PC-3 (cell line): ENCODE results near the gene RAB29. TPM values are rescaled to one million over a fixed set of nuclear protein-coding genes. Genes with fewer than 3 reads are reported as not detected.
A peak's percentile ranks its signal among the peaks of the same experiment; 100 is the strongest.
"Not testable (repeated sequence)": the region's sequence is repeated elsewhere in the genome, so short reads cannot be mapped to it uniquely, and the experiment has no call there.

Source experiments
- ATAC-seq: fragments of 200-7000 bp; cut with Tn5 transposase; 2 replicates; pipeline ENCODE4 v1.9.1; 2020; ENCODE audit warnings: mild to moderate bottlenecking, moderate library complexity
- Bru-seq: library from RNA; stranded (reverse); fragments of 400-500 nt; gene quantifications from one replicate; lab custom pipeline; 2021; lab: Mats Ljungman, UMichigan
- BruChase-seq, 2 experiments: library from RNA; stranded (reverse); fragments of 400-500 nt; gene quantifications; one replicate each; lab custom pipeline; 2021; lab: Mats Ljungman, UMichigan
- BruUV-seq: library from RNA; stranded (reverse); fragments of 400-500 nt; replicated peaks from 2 replicates; lab custom pipeline; 2021; lab: Mats Ljungman, UMichigan
- CTCF ChIA-PET: fragments of 300-600 bp; sonication (Branson Sonifier 250); formaldehyde crosslinking; loops from one replicate; lab custom pipeline; 2022; ENCODE audit warnings: antibody characterized with exemption; lab: Charles Lee
- POLR2A ChIA-PET: fragments of 300-600 bp; sonication (Branson Sonifier 250); formaldehyde crosslinking; loops from one replicate; lab custom pipeline; 2022; ENCODE audit warnings: antibody characterized with exemption; ENCODE audit not compliant: unreplicated experiment; lab: Charles Lee
- DNase-seq: peaks from one replicate; pipeline ENCODE4 v3.0.0-alpha.2; 2015
- H2AFZ ChIP-seq: fragments of 300-600 bp; sonication (generic); 2 replicates; pipeline ENCODE4 v1.6.0; 2016; ENCODE audit warnings: antibody characterized with exemption, low read length
- H3F3A ChIP-seq: fragments of 300-600 bp; sonication (generic); one replicate; pipeline ENCODE4 v1.6.0; 2017; ENCODE audit warnings: antibody characterized with exemption, low read length, control low read depth, mild to moderate bottlenecking; ENCODE audit not compliant: unreplicated experiment
- H3K27ac ChIP-seq: fragments of 300-600 bp; sonication (generic); 2 replicates; pipeline ENCODE4 v1.5.1; 2016; ENCODE audit warnings: mild to moderate bottlenecking, low read length
- H3K27me3 ChIP-seq: fragments of 300-600 bp; sonication (generic); 2 replicates; pipeline ENCODE4 v1.6.1; 2016; ENCODE audit warnings: low read length, mixed read lengths
- H3K36me3 ChIP-seq: fragments of 300-600 bp; sonication (generic); 2 replicates; pipeline ENCODE4 v1.6.1; 2016; ENCODE audit warnings: low read depth, mixed run types, low read length, mixed read lengths
- H3K4me1 ChIP-seq: fragments of 300-600 bp; sonication (generic); 2 replicates; pipeline ENCODE4 v1.5.1; 2016; ENCODE audit warnings: low read length; ENCODE audit not compliant: insufficient read depth
- H3K4me2 ChIP-seq: fragments of 300-600 bp; sonication (generic); 2 replicates; pipeline ENCODE4 v1.6.0; 2016; ENCODE audit warnings: low read length
- H3K4me3 ChIP-seq: fragments of 300-600 bp; sonication (generic); 2 replicates; pipeline ENCODE4 v1.5.1; 2016; ENCODE audit warnings: mild to moderate bottlenecking, low read length, mixed read lengths
- H3K79me2 ChIP-seq: fragments of 300-600 bp; sonication (generic); 2 replicates; pipeline ENCODE4 v1.6.1; 2017; ENCODE audit warnings: low read length, mixed read lengths
- H3K9ac ChIP-seq: fragments of 300-600 bp; sonication (generic); 2 replicates; pipeline ENCODE4 v1.6.0; 2016; ENCODE audit warnings: mild to moderate bottlenecking, low read length
- H3K9me2 ChIP-seq: fragments of 300-600 bp; sonication (generic); replicated peaks from 2 replicates; pipeline ENCODE4 v1.6.1; 2016; ENCODE audit warnings: mixed run types, low read length, mixed read lengths
- H3K9me3 ChIP-seq: fragments of 300-600 bp; sonication (generic); 2 replicates; pipeline ENCODE4 v1.6.1; 2016; ENCODE audit warnings: low read length, mixed read lengths
- H4K20me1 ChIP-seq: fragments of 300-600 bp; sonication (generic); 2 replicates; pipeline ENCODE4 v1.6.1; 2016; ENCODE audit warnings: low read length, mixed read lengths
- EZH2 ChIP-seq: fragments of 300-600 bp; sonication (generic); IDR thresholded peaks from one replicate; pipeline ENCODE4 v1.6.1; 2017; ENCODE audit warnings: antibody characterized with exemption, mild to moderate bottlenecking, low read length; ENCODE audit not compliant: unreplicated experiment
- EZH2phosphoT487 ChIP-seq: fragments of 300-600 bp; sonication (generic); IDR thresholded peaks from 2 replicates; pipeline ENCODE4 v1.6.1; 2018; ENCODE audit warnings: mild to moderate bottlenecking, antibody characterized with exemption, low read length, borderline replicate concordance
- intact Hi-C: fragments of 100-400 bp; cut with micrococcal nuclease; formaldehyde crosslinking; loops from 2 replicates; pipeline ENCODE4 v1.9.0; 2023
- long read RNA-seq: library from polyadenylated mRNA; unstranded; transcript quantifications from one replicate; pipeline ENCODE4 v2.0.0, GENCODE V29; 2021; ENCODE audit not compliant: unreplicated experiment
- total RNA-seq: library from RNA; depleted of rRNA; stranded (reverse); fragments of >200 nt; gene quantifications from 2 replicates; pipeline ENCODE4 v1.2.3, GENCODE V29; 2014; rRNA removed
- TF ChIP-seq, protein P1 (sequence below): fragments of 300-600 bp; sonication (generic); conservative IDR thresholded peaks from 2 replicates; pipeline ENCODE4 v1.5.1; 2017; ENCODE audit warnings: antibody characterized with exemption, low read depth, mild to moderate bottlenecking, low read length

Gene RAB29, protein sequence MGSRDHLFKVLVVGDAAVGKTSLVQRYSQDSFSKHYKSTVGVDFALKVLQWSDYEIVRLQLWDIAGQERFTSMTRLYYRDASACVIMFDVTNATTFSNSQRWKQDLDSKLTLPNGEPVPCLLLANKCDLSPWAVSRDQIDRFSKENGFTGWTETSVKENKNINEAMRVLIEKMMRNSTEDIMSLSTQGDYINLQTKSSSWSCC
- total RNA-seq (7.4 and 7.9 TPM in 2 replicates), Bru-seq, nascent RNA (percentile 79 among the genes with signal in this experiment), BruChase-seq, experiment 1, labeled RNA remaining after a 6-hour chase (percentile 93 among the genes with signal in this experiment), BruChase-seq, experiment 2, labeled RNA remaining after a 2-hour chase (percentile 89 among the genes with signal in this experiment)
- long read RNA-seq, transcript RAB29-201 (6 exons, 1,723 nt), result minor isoform, 11 of 92 reads
- long read RNA-seq, transcript RAB29-202 (6 exons, 3,272 nt), result minor isoform, 9 of 92 reads
- long read RNA-seq, transcript RAB29-204 (5 exons, 1,306 nt), result minor isoform, 11 of 92 reads
- long read RNA-seq, transcript RAB29-203 (5 exons, 1,157 nt), result major isoform, 29 of 92 reads
- long read RNA-seq, partial matches to known transcripts, result 0 of 92 reads
- long read RNA-seq, other reads (novel, unspliced or antisense), result 30 of 92 reads

DNA sequence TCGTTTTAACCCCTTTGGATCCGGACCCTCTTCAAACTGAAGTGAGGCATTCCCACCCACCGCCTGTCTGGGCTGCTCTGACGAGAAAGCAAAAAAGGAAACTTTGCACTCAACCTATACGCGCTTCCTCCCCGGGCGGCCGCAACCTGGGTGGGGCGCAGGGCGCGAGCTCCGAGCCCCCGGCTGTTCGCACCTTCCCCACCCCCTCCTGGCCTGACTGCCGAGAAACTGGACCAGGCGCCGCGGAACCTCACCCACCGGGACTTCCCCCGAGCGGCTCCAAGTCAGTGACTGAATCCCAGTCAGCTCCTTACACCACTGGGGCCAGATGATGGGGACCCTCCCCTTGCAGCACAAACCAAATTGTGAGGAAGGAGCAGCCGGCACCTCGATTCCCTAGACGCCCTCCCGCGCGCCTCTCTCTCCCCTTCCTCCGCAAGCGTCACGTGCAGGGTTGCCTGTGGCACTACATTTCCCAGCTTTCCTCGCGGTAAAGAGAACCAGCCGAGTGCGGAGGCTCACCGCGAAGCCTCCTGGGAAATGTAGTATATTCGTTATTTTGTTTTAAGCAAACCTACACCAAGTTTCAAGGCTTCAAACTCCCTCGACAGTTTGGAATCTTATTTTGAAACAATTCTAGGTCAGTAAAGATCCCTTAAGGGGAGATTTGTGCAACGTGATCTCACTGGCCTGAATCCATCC, at the start of gene RAB29:
Gene RAB29, minus strand, starts transcription at position 468 of the 702 bp plus-strand sequence. CDS start 526 bp downstream, outside the sequence.
- intact Hi-C loops, result no loop called here
- peak within 1 kb of the TSS; percentile 99 for H3K4me2 ChIP-seq
- H3K79me2 ChIP-seq, result no peaks in the 10 kb centered on the region
- no peaks in the 10 kb centered on the region for H3K27me3 ChIP-seq
- H3K9me2 ChIP-seq, result no peaks in the 10 kb centered on the region
- ATAC-seq (peak; percentile 97), DNase-seq (peak; percentile 86)
- TF ChIP-seq EZH2phosphoT487 (no peak), EZH2 (no peak)
- TF ChIP-seq, protein P1, sequence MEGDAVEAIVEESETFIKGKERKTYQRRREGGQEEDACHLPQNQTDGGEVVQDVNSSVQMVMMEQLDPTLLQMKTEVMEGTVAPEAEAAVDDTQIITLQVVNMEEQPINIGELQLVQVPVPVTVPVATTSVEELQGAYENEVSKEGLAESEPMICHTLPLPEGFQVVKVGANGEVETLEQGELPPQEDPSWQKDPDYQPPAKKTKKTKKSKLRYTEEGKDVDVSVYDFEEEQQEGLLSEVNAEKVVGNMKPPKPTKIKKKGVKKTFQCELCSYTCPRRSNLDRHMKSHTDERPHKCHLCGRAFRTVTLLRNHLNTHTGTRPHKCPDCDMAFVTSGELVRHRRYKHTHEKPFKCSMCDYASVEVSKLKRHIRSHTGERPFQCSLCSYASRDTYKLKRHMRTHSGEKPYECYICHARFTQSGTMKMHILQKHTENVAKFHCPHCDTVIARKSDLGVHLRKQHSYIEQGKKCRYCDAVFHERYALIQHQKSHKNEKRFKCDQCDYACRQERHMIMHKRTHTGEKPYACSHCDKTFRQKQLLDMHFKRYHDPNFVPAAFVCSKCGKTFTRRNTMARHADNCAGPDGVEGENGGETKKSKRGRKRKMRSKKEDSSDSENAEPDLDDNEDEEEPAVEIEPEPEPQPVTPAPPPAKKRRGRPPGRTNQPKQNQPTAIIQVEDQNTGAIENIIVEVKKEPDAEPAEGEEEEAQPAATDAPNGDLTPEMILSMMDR, result no peak
- ChIA-PET CTCF (interaction anchor here (0.6 to 0.7 kb wide), 2 partner anchors 52 to 116 kb away, joined by 3 read pairs; no protein-coding TSS in a partner anchor), POLR2A (no interaction called here)
- BruUV-seq, result no TSS peak
- H2AFZ ChIP-seq, result peak within 1 kb of the TSS; percentile 96
- H3F3A ChIP-seq, result no peaks in the 10 kb centered on the region
- peaks cover 9% of the 10 kb centered on the region for H3K4me1 ChIP-seq
- H4K20me1 ChIP-seq, result no peaks in the 10 kb centered on the region
- no peaks in the 10 kb centered on the region for H3K36me3 ChIP-seq
- no peak within 1 kb of the TSS for H3K27ac ChIP-seq
- H3K9ac ChIP-seq, result peak within 1 kb of the TSS; percentile 54
- no peaks in the 10 kb centered on the region for H3K9me3 ChIP-seq
- H3K4me3 ChIP-seq, result peak within 1 kb of the TSS; percentile 92

DNA sequence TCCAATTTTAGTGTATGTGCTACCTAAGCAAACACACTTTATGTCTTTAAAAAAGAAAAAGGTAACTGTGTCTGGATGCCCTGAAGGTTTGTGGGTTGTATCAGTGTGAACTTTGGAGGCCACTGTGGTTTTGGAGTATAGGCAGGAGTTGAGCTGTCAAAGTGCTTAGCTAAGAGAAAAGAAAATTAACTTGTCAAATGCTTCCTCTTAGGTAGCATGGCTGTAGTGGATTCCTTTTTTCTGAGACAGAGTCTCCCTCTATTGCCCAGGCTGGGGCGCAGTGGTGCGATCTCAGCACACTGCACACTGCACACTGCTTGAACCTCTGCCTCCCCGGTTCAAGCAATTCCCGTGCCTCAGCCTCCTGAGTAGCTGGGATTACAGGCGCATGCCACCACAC, 48.9 kb upstream of the RAB29 start:
- POLR2A ChIA-PET, result no interaction called here
- Histone ChIP-seq H3K4me1 (no peaks in the 10 kb centered on the region), H3K4me3 (no peak overlapping the region), H4K20me1 (no peaks in the 10 kb centered on the region), H3K4me2 (no peak overlapping the region), H3F3A (no peaks in the 10 kb centered on the region), H3K9ac (no peak overlapping the region), H3K27ac (no peak overlapping the region), H3K9me3 (no peaks in the 10 kb centered on the region), H3K36me3 (no peaks in the 10 kb centered on the region), H3K79me2 (peaks cover 4% of the 10 kb centered on the region; the same call in 1 of the 2 replicates), H3K9me2 (no peaks in the 10 kb centered on the region), H3K27me3 (peaks cover 16% of the 10 kb centered on the region), H2AFZ (no peak overlapping the region)
- CTCF ChIA-PET, result no interaction called here
- BruUV-seq, result no TSS peak
- no peak for DNase-seq
- ATAC-seq, result no peak
- intact Hi-C loops, result no loop called here
- no peak for TF ChIP-seq EZH2phosphoT487
- TF ChIP-seq, protein P1, result no peak
- no peak for TF ChIP-seq EZH2

DNA sequence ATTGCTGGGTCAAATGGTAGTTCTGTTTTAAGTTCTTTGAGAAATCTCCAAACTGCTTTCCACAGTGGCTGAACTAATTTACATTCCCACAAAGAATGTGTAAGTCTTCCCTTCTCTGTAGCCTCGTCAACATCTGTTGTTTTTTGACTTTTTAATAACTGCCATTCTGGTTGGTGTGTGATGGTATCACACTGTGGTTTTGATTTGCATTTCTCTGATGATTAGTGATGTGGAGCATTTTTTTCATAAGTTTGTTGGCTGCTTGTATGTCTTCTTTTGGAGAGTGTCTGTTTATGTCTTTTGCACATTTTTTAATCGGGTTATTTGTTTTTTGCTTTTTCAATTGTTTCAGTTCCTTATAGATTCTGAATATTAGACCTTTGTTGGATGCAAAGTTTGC, 48.0 kb upstream of the RAB29 start:
- CTCF ChIA-PET, H3K4me3 ChIP-seq, H4K20me1 ChIP-seq, H3K9me2 ChIP-seq, H3K9ac ChIP-seq, H3K9me3 ChIP-seq, H3K4me2 ChIP-seq, H3K27ac ChIP-seq, DNase-seq, H3K36me3 ChIP-seq, BruUV-seq, H3F3A ChIP-seq, ATAC-seq, H2AFZ ChIP-seq, intact Hi-C loops, H3K4me1 ChIP-seq, H3K79me2 ChIP-seq: not testable (repeated sequence)
- POLR2A ChIA-PET, result interaction anchor here (0.6 kb wide), 1 partner anchor 53 kb away, joined by 3 read pairs; no protein-coding TSS in a partner anchor
- H3K27me3 ChIP-seq, result peaks cover 16% of the 10 kb centered on the region
